ENCODE data around the gene UBE2Q1.

GRCh38 chr1:154583773-154584172 is 25.3 kb upstream of the UBE2Q1 start:
- TF ChIP-seq, protein P1, sequence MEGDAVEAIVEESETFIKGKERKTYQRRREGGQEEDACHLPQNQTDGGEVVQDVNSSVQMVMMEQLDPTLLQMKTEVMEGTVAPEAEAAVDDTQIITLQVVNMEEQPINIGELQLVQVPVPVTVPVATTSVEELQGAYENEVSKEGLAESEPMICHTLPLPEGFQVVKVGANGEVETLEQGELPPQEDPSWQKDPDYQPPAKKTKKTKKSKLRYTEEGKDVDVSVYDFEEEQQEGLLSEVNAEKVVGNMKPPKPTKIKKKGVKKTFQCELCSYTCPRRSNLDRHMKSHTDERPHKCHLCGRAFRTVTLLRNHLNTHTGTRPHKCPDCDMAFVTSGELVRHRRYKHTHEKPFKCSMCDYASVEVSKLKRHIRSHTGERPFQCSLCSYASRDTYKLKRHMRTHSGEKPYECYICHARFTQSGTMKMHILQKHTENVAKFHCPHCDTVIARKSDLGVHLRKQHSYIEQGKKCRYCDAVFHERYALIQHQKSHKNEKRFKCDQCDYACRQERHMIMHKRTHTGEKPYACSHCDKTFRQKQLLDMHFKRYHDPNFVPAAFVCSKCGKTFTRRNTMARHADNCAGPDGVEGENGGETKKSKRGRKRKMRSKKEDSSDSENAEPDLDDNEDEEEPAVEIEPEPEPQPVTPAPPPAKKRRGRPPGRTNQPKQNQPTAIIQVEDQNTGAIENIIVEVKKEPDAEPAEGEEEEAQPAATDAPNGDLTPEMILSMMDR (IDR thresholded peaks at IDR 0.05) = no peak
- TF ChIP-seq EP300 (IDR thresholded peaks at IDR 0.05) = no peak
